GM18951 (cell line): Measurements from ENCODE around the gene SLC2A1.

ENCODE experiments used
- POLR2A ChIP-seq: IDR thresholded peaks from 4 replicates; pipeline ENCODE4 v1.6.1; 2011; ENCODE audit warnings: mild to moderate bottlenecking; ENCODE audit not compliant: insufficient read length, insufficient read depth; ENCODE audit errors: extremely low read depth
- in situ Hi-C: fragments of 300-500 bp; cut with MboI; formaldehyde crosslinking; loops from one replicate; pipeline ENCODE4 v1.12.0; 2022; ENCODE audit warnings: low sequenced_read_pairs, mixed read lengths, inconsistent platforms; ENCODE audit not compliant: unreplicated experiment

SLC2A1 gene

DNA sequence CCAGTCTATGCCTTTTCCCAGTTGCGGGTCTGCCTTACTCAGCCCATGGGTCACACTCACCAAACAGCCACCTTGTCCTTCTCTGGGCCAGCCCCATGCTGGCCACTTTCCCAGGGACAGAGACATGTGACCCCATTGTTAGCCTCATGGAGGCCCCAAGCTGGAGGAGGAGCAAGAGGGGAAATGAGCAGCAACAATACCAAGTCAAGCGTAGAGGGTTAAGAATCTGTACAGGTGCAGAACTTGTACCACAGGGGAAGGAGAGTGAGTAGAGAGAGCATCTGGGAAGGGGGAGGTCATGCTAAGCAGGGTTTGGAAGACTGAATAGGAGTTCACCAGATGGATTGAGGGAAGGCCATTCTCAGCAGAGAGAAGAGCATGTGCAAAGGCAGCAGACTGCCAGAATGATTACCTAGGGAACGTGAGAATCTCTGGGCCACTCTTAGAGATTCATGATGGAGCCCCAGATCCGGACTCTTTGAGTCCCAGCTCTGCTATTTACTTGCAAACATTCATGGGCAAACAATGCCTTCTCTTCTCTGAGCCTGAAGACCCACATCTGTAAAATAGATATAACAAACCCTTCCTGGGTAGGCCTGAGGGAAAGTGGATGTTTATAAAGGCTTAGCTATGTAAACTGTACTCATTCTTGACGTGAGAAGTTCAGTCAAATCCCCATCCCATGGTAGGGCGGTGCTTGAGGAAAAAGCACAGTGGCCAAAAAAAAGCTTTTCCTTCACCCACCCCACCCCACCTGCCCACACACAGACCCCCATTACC lies 2.8 kb upstream of the SLC2A1 start:
- TF ChIP-seq POLR2A: no peak
- in situ Hi-C loops: no loop called here

DNA sequence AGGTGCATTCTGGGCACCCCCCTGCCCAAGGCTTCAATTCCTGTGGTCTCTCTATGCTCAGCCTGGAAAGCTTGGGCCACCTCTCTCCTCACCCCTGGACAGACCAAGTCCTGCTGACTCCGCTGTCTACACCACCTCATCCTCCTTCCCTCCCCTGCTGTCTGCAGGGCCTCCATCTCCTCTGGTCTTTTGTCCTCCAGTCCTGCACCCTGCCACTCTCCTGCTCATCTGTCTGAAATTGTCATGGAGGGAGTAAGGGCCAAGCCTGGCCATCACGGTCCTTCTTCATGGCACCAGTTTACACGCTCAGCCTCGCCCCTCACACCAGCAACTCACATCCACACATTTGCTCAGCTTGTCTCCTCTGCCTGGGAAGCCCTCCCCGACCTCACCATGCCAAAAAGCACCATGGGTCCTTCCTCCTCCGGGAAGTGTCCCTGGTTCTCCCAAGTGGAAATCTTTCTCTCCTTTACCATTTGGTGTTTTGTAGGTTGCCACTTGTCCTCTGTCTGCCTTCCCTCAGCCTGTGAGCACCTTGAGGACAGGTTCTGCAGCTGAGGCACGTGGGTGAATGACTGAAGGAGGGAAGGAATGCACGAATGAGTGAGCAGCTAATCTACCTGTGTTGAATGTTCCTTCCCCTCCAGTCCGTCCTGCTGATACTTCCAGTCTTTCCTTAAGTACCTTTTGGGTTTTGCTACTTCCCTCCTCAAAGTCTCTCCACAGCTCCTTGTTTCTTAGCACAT lies 2.1 kb upstream of the SLC2A1 start:
- in situ Hi-C loops: no loop called here
- no peak for TF ChIP-seq POLR2A

DNA sequence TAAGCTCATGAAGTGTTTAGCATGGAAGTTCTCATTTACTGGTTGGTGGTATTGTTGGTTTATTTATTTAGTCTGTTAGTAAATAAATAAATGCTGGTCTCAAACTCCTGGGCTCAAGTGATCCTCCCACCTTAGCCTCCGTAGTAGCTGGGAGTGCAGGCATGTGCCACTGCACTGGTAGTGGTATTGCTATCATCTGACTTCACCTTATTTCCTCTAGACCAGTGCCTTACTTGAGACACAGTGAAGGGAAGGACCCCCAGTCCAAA lies 1.4 kb upstream of the SLC2A1 start:
- no peak for TF ChIP-seq POLR2A
- in situ Hi-C loops: no loop called here

DNA sequence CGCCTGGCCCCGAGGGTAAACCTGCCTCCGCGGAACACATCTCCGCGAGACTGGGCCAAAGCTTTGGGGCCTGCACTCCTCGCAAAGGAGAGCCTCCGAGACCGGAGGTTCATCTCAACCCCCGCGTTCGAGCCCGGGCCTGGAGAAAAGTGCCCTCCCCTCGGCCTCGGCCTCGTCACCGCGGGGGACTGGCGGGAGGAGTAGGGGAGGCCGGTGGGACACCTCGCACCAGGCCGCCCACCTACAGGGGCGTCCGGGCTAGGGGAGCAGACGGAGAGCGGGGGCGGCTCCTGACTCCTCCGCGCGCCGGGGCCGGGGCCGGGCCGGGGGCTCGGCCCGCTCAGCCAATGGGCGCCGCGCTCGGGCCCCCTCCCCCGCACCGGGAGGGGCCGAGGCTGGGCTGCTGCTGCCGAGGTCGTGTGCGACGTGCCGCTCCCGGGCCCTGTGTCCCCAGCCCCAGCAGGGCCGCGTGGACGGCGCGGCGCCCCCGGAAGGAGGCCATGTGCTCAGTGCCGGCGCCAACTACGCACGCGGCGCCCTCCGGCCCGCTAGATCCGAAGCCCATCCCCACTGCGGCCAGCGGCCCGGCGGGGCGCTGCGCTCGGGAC lies 684 bp downstream of the SLC2A1 start:
- in situ Hi-C loops: no loop called here

DNA sequence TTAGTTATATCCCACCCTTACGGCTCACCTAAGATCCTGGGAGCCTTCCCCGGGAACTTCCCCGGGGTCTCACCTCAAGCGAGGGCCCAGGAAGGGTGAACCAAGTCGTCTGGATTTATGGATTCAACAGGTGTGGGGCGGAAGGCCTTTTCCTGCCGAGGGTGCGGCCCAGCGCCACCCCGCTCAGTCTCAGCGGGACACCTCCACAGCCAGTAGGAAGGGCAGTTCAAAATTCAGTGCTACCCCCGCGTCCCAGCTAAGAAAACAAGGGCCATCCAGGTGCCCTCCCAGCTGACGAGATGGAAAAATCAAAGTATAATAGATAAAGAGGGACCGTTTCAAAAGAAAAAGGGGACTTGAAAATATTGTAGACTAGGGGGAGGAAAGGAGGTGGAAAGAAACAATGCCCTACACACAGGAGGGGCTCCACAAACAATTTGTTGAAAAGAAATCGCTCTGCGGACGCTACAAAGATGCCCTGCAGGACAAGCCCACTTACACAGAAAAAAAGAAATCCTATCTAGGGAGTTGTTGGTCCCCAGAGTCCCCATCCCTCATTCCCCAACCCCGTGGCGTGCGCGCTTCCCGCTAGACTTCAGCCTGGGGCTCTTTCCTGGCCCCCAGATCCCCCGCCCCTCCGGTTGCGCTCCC lies 1.3 kb downstream of the SLC2A1 start:
- TF ChIP-seq POLR2A: no peak
- in situ Hi-C loops: no loop called here

More for the DNA sequence above, 684 bp downstream of the SLC2A1 start:
- no peak for TF ChIP-seq POLR2A

DNA sequence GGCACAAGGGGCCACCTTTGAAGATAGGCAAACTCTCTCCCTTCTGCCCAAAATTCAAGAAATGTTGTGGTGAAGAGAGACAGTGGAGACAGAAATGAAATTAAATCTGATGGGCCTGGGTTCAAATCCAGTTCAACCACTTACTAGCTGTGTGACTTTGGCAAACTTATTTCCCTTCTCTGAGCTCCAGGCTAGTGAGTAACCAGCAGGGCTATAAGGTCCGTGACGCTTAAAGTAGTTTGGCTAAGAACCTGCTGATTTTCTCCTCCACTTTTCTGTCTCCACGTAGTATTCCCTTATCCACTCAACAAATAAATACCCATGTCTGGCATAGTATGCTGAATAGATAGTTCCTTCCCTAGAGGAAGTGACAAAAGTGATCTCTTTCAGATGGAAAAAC lies 1.9 kb downstream of the SLC2A1 start:
- in situ Hi-C loops: no loop called here
- TF ChIP-seq POLR2A: no peak

DNA sequence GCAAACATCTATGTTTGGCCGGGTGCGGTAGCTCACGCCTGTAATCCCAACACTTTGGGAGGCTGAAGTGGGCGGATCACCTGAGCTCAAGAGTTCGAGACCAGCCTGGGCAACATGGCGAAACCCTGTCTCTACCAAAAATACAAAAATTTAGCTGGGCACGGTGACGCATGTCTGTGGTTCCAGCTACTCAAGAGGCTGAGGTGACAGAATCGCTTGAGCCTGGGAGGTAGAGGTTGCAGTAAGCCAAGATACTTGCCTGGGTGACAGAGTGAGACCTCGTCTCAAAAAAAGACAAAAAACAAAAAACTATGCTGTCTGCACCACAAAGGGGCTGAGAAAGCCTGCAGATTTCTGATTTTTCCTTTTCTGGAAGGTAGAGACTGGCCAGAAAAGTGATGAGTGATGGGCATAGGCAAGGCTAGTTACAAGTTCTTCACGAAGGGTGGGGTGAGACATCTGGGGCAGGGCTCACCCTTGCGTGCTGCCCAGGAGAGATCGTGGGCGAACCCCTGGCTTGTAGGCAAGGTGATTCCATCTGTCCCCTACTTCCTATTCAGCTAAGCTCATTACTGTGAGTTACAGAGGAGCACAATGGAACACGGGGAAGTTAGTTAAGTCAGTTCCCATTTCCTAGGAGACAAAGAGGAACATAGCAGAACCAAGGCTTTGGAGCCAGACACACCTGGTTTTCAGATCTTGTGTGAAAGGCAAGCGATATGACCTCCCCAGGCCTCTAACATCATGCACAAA lies 3.2 kb downstream of the SLC2A1 start:
- in situ Hi-C loops: no loop called here
- no peak for TF ChIP-seq POLR2A

DNA sequence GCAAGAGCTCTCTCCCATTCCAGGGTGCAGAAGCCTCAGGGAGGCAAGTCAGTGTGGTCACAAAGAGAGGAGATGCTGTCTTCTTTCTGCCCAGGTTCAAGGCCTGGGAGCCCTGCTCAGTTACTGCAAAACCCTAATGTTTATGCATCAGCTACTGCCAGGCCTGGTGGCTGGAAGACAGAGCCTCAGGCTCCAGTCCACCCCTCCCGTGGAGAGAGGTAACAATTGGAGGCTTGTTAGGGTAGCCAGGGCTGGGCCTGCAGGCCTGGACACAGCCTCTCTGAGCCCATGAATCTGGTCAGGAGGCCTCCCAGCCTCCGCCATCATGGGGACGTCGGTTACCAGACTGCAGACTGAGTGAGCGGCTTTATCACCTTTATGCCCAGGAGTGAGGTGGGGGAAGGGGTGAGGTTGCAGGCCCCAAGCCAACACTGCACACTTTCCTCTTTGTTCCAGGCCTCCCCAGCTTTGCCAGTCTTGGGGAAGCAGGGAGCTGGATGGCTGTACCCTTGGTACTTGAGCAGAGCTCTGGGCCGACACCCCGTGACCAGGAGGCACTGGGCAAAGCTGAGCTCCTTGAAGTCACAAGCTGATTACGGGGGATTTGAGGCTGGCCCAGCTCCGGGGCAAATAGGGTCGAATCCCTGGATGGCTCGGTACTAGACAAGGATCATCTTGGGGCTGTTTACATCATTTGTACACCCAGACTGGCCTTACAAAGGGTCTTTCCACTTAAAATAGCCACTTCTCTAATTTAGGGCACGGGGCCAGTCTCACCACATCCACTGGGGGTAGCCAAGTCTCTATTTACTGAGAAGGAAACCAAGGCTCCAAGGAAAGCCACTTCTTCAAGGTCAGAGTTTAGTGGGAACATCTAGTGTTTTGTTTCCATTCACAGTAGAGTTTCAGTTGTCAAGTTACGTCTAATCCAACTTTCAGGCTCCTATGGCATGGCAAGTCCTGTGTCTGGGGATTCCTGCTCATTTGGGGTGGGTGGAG lies 5.2 kb downstream of the SLC2A1 start:
- TF ChIP-seq POLR2A: no peak
- in situ Hi-C loops: no loop called here

DNA sequence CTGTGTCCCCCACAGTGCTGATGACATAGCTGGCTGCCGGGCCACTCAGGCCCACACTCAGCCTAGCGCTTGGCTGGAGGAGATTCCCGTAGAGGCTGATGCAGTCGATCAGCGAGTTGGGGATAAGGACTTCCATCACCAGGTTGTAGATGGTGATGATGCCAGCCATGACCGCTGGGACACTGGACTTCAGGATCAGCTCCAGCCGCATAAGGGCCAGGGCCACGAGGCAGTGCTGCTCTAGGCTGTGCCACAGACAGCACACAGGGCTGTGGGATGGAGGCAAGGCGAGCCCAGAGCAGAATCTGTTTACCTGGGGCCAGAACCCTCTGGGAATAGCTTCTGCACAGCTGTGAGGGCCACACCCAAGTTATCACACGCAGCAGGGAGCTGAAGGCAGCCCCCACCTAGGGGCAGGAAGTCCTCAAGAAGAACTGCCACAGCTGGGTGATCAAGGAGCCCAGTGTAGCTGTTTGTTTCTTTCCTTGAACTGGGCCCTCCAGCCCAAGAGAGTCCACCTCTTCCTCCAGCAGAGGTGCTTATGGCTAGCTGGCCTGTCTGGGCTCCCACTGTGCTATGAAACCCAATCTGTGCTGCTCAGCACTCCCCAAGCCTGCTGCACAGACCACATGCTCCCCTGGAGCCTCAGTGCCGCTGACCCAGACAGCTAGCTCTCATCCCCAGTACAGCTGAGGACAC lies 6.2 kb downstream of the SLC2A1 start:
- in situ Hi-C loops: no loop called here
- no peak for TF ChIP-seq POLR2A

DNA sequence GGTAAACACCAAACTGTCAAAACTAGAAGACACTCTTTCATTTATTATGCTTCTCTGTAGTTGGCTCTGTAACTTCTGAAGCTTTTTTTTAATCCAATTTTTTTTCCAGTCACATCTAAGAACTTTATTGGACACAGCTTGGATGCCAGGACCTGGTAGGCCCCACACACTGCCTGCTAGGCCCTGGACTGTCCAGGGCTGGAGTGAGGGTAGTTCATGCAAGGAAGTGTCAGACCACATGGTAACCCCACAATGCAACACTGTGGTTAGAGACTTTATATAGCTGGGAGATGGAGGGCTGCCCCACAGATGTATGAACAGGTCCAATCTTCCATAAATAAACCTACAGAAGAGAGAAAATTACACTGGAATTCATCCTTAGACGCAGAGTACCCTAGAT lies 7.1 kb downstream of the SLC2A1 start:
- no peak for TF ChIP-seq POLR2A
- in situ Hi-C loops: no loop called here

DNA sequence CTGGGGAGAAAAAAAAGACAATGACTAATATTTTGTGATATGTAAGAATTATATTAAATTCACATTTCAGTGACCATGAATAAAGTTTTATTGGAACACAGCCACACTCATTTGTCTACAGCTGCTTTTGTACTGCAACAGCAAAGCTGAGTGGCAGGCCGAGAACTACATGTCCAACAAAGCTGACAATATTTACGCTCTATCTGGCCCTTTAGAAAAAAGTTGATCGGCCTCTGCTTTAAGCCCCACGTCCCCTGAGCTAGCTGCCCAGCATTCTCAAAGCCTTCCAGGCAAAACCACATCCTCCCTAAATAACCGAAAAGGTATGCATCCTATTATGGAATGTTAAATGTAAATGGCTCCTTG lies 8.6 kb downstream of the SLC2A1 start:
- TF ChIP-seq POLR2A: no peak
- in situ Hi-C loops: no loop called here

DNA sequence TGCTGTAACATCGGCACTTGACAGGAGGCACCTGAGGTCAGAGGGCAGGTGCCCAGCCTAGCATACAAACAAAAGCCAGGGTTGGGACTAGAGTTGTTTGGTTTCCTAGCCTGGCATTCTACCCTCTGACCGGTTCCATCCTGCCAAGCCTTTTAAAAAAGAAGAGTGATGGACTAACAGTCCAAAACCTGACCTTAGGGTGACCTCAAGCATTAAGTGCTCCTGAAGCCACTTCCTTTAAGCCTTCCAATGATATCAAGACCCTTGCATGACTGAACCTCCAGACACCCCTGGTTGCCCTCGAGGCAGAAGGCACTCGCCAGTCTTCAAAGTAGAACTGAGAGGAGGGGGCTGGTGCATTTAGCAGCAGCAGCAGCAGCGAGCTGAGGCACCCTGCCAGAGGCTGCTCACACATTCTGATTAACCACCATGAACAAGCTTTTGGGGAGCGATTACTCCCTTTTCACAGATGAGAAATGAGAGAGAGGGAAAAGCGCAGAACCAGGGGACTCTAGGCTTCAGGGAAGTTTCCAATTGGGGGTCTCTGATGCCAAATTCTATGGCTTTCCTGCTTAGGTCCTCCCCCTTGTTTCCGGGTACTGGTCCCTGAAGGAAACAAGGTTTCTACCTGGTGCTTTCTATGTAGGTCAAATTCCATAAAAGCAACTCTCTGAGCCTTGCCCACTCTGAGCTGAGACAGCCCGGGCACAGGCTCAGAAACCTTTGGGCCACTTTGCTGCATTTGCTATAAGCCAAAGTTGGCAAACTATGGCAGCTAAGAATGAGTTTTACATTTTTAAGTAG lies 9.2 kb downstream of the SLC2A1 start:
- no peak for TF ChIP-seq POLR2A
- in situ Hi-C loops: no loop called here
